Measurements from ENCODE around the gene FAM210B. TPM values are rescaled to one million over a fixed set of nuclear protein-coding genes. Genes with fewer than 3 reads are reported as not detected.

Gene FAM210B
- total and polyA plus RNA-seq, 9 of the 15 experiments (the other 6 are each of a cell fraction or from before 2014, with no cell fraction given) = 12.1 to 87.3 (median 47.6) TPM

DNA sequence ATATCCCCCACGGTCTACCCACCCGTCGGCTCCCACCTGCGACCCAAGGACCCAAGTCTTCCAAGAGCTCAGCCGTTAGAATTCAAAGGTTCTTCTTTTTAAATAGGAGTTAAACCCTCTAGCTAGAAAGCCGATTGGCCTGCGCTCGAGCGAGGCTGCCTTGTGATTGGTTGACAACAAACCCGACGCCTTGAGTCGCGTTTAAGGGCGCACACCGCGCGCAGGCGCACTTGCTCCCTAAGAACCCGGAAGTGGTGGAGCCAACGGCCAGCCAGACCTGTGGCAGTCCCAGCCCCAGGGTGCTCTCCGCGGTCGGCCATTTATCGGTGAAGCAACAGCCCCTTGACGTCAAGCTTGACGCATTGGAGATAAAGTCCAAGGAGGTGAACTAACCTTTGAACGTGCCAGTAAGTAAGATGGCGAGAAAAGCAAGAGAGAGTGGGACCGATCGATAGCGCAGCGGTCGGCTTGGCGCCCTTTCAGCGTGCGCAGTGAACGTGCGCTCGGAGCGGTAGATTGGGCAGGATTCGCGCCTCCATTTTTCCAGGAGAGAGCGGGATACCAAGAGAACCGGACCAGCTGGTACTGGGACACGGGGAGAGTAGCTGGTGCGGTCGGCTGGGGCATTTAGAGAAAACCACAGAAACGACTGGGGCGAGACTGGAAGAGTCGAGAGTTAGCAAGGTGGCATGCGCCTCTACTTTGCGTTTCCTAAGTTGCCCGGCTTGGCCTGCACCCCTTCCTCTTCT, 33.5 kb downstream of the FAM210B start, which contains the start of the genes AURKA and CSTF1 (continued):
- TF ChIP-seq ZNF507 (tag; conservative IDR thresholded peaks at IDR 0.05) (no peak), POLR2A (conservative IDR thresholded peaks at IDR 0.05) (peak; percentile 83), CBFA2T2 (conservative IDR thresholded peaks at IDR 0.05) (no peak), EGR1 (conservative IDR thresholded peaks at IDR 0.05) (peak; percentile 51; the same call in 1 of the 2 replicates), HEY1 (CRISPR knock-in tag; IDR thresholded peaks at IDR 0.05; ENCODE audit: borderline replicate concordance) (no peak), CEBPB (tag; IDR thresholded peaks at IDR 0.05) (peak; percentile 99), ZNF347 (CRISPR knock-in tag; IDR thresholded peaks at IDR 0.05; ENCODE audit: low read depth) (no peak), U2AF2 (optimal IDR thresholded peaks at IDR 0.05; ENCODE audit: low read depth, low read length) (no peak), ZC3H11A (IDR thresholded peaks at IDR 0.05; ENCODE audit: low read depth, low read length) (no peak), ZBTB7A (IDR thresholded peaks at IDR 0.05; ENCODE audit: borderline replicate concordance, control insufficient read depth, low read depth, low read length) (no peak; the same call in 1 of the 2 replicates), ZFX (CRISPR knock-in tag; IDR thresholded peaks at IDR 0.05) (peak; percentile 55), ZNF395 (CRISPR knock-in tag; IDR thresholded peaks at IDR 0.05) (no peak), EP400 (IDR thresholded peaks at IDR 0.05) (peak; percentile 99), HMG20B (CRISPR knock-in tag; IDR thresholded peaks at IDR 0.05) (no peak), NR1H2 (CRISPR knock-in tag; IDR thresholded peaks at IDR 0.05) (0 out of 2 replicates have a peak, but pooled peaks have one; percentile 48), ZFP36 (IDR thresholded peaks at IDR 0.05; ENCODE audit: low read depth, low read length, partially characterized antibody) (peak; percentile 19), ZNF217 (CRISPR knock-in tag; IDR thresholded peaks at IDR 0.05) (no peak), SMARCB1 (IDR thresholded peaks at IDR 0.05; ENCODE audit: insufficient read length, low read depth) (no peak), FOXO4 (CRISPR knock-in tag; IDR thresholded peaks at IDR 0.05) (no peak), FOXK1 (CRISPR knock-in tag; IDR thresholded peaks at IDR 0.05; ENCODE audit: borderline replicate concordance) (0 out of 2 replicates have a peak, but pooled peaks have one; percentile 11), SMAD4 (CRISPR knock-in tag; conservative IDR thresholded peaks at IDR 0.05) (no peak), CBX5 (IDR thresholded peaks at IDR 0.05; ENCODE audit: borderline replicate concordance, low read depth) (peak; percentile 29; the same call in 1 of the 2 replicates), GABPB1 (CRISPR knock-in tag; IDR thresholded peaks at IDR 0.05) (peak; percentile 65; the same call in 1 of the 2 replicates), KLF16 (IDR thresholded peaks at IDR 0.05) (no peak)
- TF ChIP-seq, protein P1, sequence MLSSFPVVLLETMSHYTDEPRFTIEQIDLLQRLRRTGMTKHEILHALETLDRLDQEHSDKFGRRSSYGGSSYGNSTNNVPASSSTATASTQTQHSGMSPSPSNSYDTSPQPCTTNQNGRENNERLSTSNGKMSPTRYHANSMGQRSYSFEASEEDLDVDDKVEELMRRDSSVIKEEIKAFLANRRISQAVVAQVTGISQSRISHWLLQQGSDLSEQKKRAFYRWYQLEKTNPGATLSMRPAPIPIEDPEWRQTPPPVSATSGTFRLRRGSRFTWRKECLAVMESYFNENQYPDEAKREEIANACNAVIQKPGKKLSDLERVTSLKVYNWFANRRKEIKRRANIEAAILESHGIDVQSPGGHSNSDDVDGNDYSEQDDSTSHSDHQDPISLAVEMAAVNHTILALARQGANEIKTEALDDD (IDR thresholded peaks at IDR 0.05) = peak; percentile 41; the same call in 1 of the 2 replicates
- TF ChIP-seq, protein P2, sequence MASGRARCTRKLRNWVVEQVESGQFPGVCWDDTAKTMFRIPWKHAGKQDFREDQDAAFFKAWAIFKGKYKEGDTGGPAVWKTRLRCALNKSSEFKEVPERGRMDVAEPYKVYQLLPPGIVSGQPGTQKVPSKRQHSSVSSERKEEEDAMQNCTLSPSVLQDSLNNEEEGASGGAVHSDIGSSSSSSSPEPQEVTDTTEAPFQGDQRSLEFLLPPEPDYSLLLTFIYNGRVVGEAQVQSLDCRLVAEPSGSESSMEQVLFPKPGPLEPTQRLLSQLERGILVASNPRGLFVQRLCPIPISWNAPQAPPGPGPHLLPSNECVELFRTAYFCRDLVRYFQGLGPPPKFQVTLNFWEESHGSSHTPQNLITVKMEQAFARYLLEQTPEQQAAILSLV (tag; IDR thresholded peaks at IDR 0.05) = no peak
